ENCODE measurements around the gene MCC.

- TF ChIP-seq CTCF (IDR thresholded peaks at IDR 0.05) = no peak
- TF ChIP-seq POLR2AphosphoS5 (IDR thresholded peaks at IDR 0.05; ENCODE audit: low read depth, low read length) = no peak
These were observed 230.7 kb downstream of the MCC start for GRCh38 chr5:113257545-113257944.

All from Panc1 (cell line).